HG03520 (cell line): Measurements from ENCODE around the gene RARA.
"Not testable (repeated sequence)": the region's sequence is repeated elsewhere in the genome, so short reads cannot be mapped to it uniquely, and the experiment has no call there.

Source experiments
- ATAC-seq: cut with Tn5 transposase; IDR thresholded peaks from one replicate; pipeline ENCODE4 v1.9.1; 2021; ENCODE audit warnings: mild to moderate bottlenecking, moderate library complexity; ENCODE audit not compliant: unreplicated experiment

Gene RARA

GRCh38 chr17:40355804-40356758 is 47.1 kb downstream of the RARA start:
- ATAC-seq = no peak

- ATAC-seq = no peak
Observed at GRCh38 chr17:40356990-40357881, 48.3 kb downstream of the RARA start.

- ATAC-seq = no peak
Observed at GRCh38 chr17:40358323-40359038, 49.5 kb downstream of the RARA start.

- no peak for ATAC-seq
Observed at GRCh38 chr17:40360091-40360490, 51.1 kb downstream of the RARA start.

- ATAC-seq = no peak
Observed at GRCh38 chr17:40361063-40361924, 52.3 kb downstream of the RARA start.

GRCh38 chr17:40361925-40362695 is 53.1 kb downstream of the RARA start:
- no peak for ATAC-seq

- peak; percentile 65 for ATAC-seq
Observed at GRCh38 chr17:40362696-40363110, 53.7 kb downstream of the RARA start.

GRCh38 chr17:40363111-40363827 is 54.3 kb downstream of the RARA start:
- ATAC-seq = no peak

- ATAC-seq = no peak
Observed at GRCh38 chr17:40364121-40364861, 55.3 kb downstream of the RARA start, which contains the start of gene GJD3. TSS of gene GJD3 (minus strand) at chr17:40364737. CDS start at chr17:40363815, 922 bp downstream.

GRCh38 chr17:40364906-40365305 is 55.9 kb downstream of the RARA start:
- no peak for ATAC-seq

GRCh38 chr17:40366076-40366860 is 57.3 kb downstream of the RARA start:
- no peak for ATAC-seq

GRCh38 chr17:40366861-40367518 is 58.0 kb downstream of the RARA start:
- no peak for ATAC-seq

- ATAC-seq = not testable (repeated sequence)
Observed at GRCh38 chr17:40367728-40368127, 58.7 kb downstream of the RARA start.

GRCh38 chr17:40369923-40370322 is 60.9 kb downstream of the RARA start:
- ATAC-seq = no peak

- ATAC-seq = no peak
Observed at GRCh38 chr17:40371261-40371929, 62.4 kb downstream of the RARA start.

GRCh38 chr17:40372031-40372430 is 63.1 kb downstream of the RARA start:
- no peak for ATAC-seq
